HEK293 (cell line): ENCODE data around the gene FHIT.

Experiments used
- CTCF ChIA-PET: fragments of 350-600 bp; formaldehyde crosslinking; extraction: SDS; loops from one replicate; lab custom pipeline; 2021; ENCODE audit warnings: antibody characterized with exemption; lab: Yijun Ruan, JAX
- POLR2A ChIA-PET: fragments of 300-600 bp; formaldehyde crosslinking; extraction: SDS; loops from one replicate; lab custom pipeline; 2020; ENCODE audit warnings: antibody characterized with exemption, inconsistent platforms; lab: Yijun Ruan, JAX
- H3K27ac ChIP-seq: fragments of 200-500 bp; sonication (Bioruptor generic); 2 replicates; pipeline ENCODE4 v1.5.1; 2014; ENCODE audit warnings: low read depth, low read length, control low read depth, inconsistent platforms; ENCODE audit errors: extremely low read depth
- H3K36me3 ChIP-seq, 2 experiments: fragments of 200-500 bp in 1 of 2; sonication (Bioruptor generic) in 1 of 2; 1 replicate in 1 of 2; 2 replicates in 1 of 2; pipeline ENCODE4 v1.5.1; 2014 to 2017; ENCODE audit warnings: inconsistent platforms in 2 of 2, low read length in 2 of 2; ENCODE audit not compliant: control insufficient read depth in 2 of 2, insufficient read depth in 1 of 2
- H3K4me1 ChIP-seq: fragments of 200-500 bp; sonication (Bioruptor generic); 2 replicates; pipeline ENCODE4 v1.5.1; 2014; ENCODE audit warnings: mild to moderate bottlenecking, low read length, inconsistent platforms; ENCODE audit not compliant: control insufficient read depth, insufficient read depth
- H3K4me3 ChIP-seq: 2 replicates; pipeline ENCODE4 v1.5.1; 2011; ENCODE audit warnings: low read depth, mild to moderate bottlenecking, control low read depth, low read length, moderate library complexity
- H3K9me3 ChIP-seq: fragments of 200-500 bp; sonication (Bioruptor generic); 2 replicates; pipeline ENCODE4 v1.5.1; 2014; ENCODE audit warnings: low read depth, low read length, inconsistent platforms; ENCODE audit not compliant: control insufficient read depth, insufficient read depth
- ELK4 ChIP-seq: IDR thresholded peaks from 2 replicates; pipeline ENCODE4 v1.6.1; 2011; ENCODE audit warnings: mild to moderate bottlenecking, low read depth, low read length, borderline replicate concordance
- HOXD13 ChIP-seq: sonication (generic); formaldehyde crosslinking; IDR thresholded peaks from 2 replicates; pipeline ENCODE4 v1.8.0; 2022; ENCODE audit warnings: missing genetic modification reagents, borderline replicate concordance
- KLF10 ChIP-seq: fragments of 450-650 bp; IDR thresholded peaks from 2 replicates; pipeline ENCODE4 v1.5.1; 2018; ENCODE audit warnings: missing biosample characterization, mild to moderate bottlenecking, missing genetic modification characterization
- PATZ1 ChIP-seq: fragments of 450-650 bp; formaldehyde crosslinking; IDR thresholded peaks from 2 replicates; pipeline ENCODE4 v1.5.1; 2016; ENCODE audit warnings: missing biosample characterization, missing genetic modification characterization
- PRDM1 ChIP-seq: fragments of 450-650 bp; formaldehyde crosslinking; IDR thresholded peaks from 2 replicates; pipeline ENCODE4; 2016; ENCODE audit warnings: missing biosample characterization, missing genetic modification characterization
- REPIN1 ChIP-seq: fragments of 450-650 bp; formaldehyde crosslinking; IDR thresholded peaks from 2 replicates; pipeline ENCODE4 v1.5.1; 2017; ENCODE audit warnings: missing biosample characterization, missing genetic modification characterization, low read depth
- ZFHX2 ChIP-seq: fragments of 450-650 bp; formaldehyde crosslinking; conservative IDR thresholded peaks from 2 replicates; pipeline ENCODE4 v1.5.1; 2016; ENCODE audit warnings: missing biosample characterization, missing genetic modification characterization
- ZFP41 ChIP-seq: fragments of 450-650 bp; formaldehyde crosslinking; IDR thresholded peaks from 2 replicates; pipeline ENCODE4 v1.5.1; 2016; ENCODE audit warnings: missing biosample characterization, missing genetic modification characterization, borderline replicate concordance
- ZFP69B ChIP-seq: fragments of 450-650 bp; formaldehyde crosslinking; IDR thresholded peaks from 2 replicates; pipeline ENCODE4 v1.5.1; 2016; ENCODE audit warnings: missing biosample characterization, missing genetic modification characterization
- ZNF10 ChIP-seq: fragments of 450-650 bp; formaldehyde crosslinking; IDR thresholded peaks from 2 replicates; pipeline ENCODE4 v1.5.1; 2017; ENCODE audit warnings: missing biosample characterization, missing genetic modification characterization
- ZNF121 ChIP-seq: fragments of 450-650 bp; formaldehyde crosslinking; IDR thresholded peaks from 2 replicates; pipeline ENCODE4 v1.5.1; 2016; ENCODE audit warnings: missing biosample characterization, missing genetic modification characterization
- ZNF148 ChIP-seq: fragments of 450-650 bp; formaldehyde crosslinking; IDR thresholded peaks from 2 replicates; pipeline ENCODE4 v1.5.0; 2017; ENCODE audit warnings: missing biosample characterization, missing genetic modification characterization, borderline replicate concordance
- ZNF211 ChIP-seq: fragments of 450-650 bp; formaldehyde crosslinking; IDR thresholded peaks from 2 replicates; pipeline ENCODE4 v1.5.1; 2016; ENCODE audit warnings: low read depth, missing biosample characterization, missing genetic modification characterization
- ZNF214 ChIP-seq: fragments of 450-650 bp; formaldehyde crosslinking; IDR thresholded peaks from 2 replicates; pipeline ENCODE4 v1.5.1; 2017; ENCODE audit warnings: missing biosample characterization, mild to moderate bottlenecking, missing genetic modification characterization, borderline replicate concordance
- ZNF221 ChIP-seq: fragments of 450-650 bp; formaldehyde crosslinking; IDR thresholded peaks from 2 replicates; pipeline ENCODE4 v1.5.1; 2017; ENCODE audit warnings: missing biosample characterization, missing genetic modification characterization, borderline replicate concordance
- ZNF514 ChIP-seq: fragments of 450-650 bp; formaldehyde crosslinking; IDR thresholded peaks from 2 replicates; pipeline ENCODE4 v1.5.1; 2016; ENCODE audit warnings: missing biosample characterization, missing genetic modification characterization
- ZNF548 ChIP-seq: fragments of 450-650 bp; formaldehyde crosslinking; IDR thresholded peaks from 2 replicates; pipeline ENCODE4 v1.5.1; 2016; ENCODE audit warnings: missing biosample characterization, missing genetic modification characterization
- ZNF558 ChIP-seq: fragments of 450-650 bp; formaldehyde crosslinking; IDR thresholded peaks from 2 replicates; pipeline ENCODE4 v1.5.1; 2016; ENCODE audit warnings: missing biosample characterization, missing genetic modification characterization
- ZNF561 ChIP-seq: fragments of 450-650 bp; IDR thresholded peaks from 2 replicates; pipeline ENCODE4 v1.5.1; 2018; ENCODE audit warnings: missing biosample characterization, missing genetic modification characterization, borderline replicate concordance
- ZNF571 ChIP-seq: fragments of 450-650 bp; formaldehyde crosslinking; IDR thresholded peaks from 2 replicates; pipeline ENCODE4 v1.5.0; 2017; ENCODE audit warnings: missing biosample characterization, missing genetic modification characterization
- ZNF660 ChIP-seq: fragments of 450-650 bp; IDR thresholded peaks from 2 replicates; pipeline ENCODE4 v1.5.1; 2018; ENCODE audit warnings: missing biosample characterization, mild to moderate bottlenecking, missing genetic modification characterization
- ZNF704 ChIP-seq: fragments of 450-650 bp; formaldehyde crosslinking; IDR thresholded peaks from 2 replicates; pipeline ENCODE4 v1.5.1; 2016; ENCODE audit warnings: missing biosample characterization, missing genetic modification characterization
- ZNF76 ChIP-seq: fragments of 450-650 bp; formaldehyde crosslinking; IDR thresholded peaks from 2 replicates; pipeline ENCODE4; 2016; ENCODE audit warnings: low read depth, missing biosample characterization, missing genetic modification characterization, borderline replicate concordance
- ZSCAN16 ChIP-seq: fragments of 450-650 bp; formaldehyde crosslinking; IDR thresholded peaks from 2 replicates; pipeline ENCODE4 v1.5.1; 2016; ENCODE audit warnings: missing biosample characterization, missing genetic modification characterization
- ZSCAN30 ChIP-seq: fragments of 450-650 bp; IDR thresholded peaks from 2 replicates; pipeline ENCODE4 v1.5.1; 2018; ENCODE audit warnings: missing biosample characterization, mild to moderate bottlenecking, missing genetic modification characterization, moderate library complexity
- TF ChIP-seq, protein P1 (sequence below): fragments of 450-650 bp; formaldehyde crosslinking; IDR thresholded peaks from 2 replicates; pipeline ENCODE4 v1.5.1; 2017; ENCODE audit warnings: missing biosample characterization, missing genetic modification characterization

The FHIT gene

DNA sequence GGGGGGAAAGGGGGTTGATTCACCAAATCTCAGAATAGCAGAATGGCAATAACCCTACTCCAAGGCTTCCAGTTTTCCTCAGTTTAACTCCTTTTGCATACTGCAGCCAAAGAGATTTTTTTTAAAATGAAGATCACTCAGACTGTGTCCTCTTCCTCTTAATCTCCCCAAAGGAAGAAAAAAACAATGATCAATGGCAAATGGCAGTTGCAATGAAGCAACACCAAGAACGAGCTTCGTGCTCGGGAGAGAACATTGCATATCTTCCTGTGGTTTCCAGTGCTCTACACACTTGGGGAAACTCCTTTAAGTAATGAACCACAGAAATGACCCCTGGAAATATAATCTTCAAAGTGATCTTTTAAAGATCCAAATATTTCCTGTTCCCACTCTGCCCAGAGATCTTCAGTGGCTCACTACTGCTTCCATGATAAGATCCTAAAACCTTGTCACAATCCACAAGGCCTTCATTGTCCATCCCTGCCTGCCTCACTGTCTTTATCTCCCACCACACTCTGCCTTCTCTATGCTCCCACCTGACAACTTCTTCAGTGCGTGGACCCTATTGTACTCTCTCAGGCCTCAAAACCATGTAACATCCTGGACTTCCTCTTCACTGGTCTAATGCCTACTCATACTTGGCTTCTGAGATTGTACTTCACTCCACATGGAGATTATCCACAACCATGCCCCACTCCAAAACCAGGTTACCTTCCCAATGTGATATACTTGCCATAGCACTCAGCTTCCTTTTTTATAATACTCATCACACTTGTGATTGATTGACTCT lies 394.8 kb downstream of the FHIT start:
- no peaks in the 10 kb centered on the region for H3K9me3 ChIP-seq
- no peak overlapping the region for H3K27ac ChIP-seq
- ChIA-PET POLR2A (no interaction called here), CTCF (no interaction called here)
- no peak overlapping the region for H3K4me3 ChIP-seq
- TF ChIP-seq ZFP41 (tag by site-specific recombination) (no peak), ZNF148 (tag by site-specific recombination) (no peak), PATZ1 (tag by site-specific recombination) (no peak), REPIN1 (tag by site-specific recombination) (no peak), KLF10 (no peak), ZNF514 (tag by site-specific recombination) (no peak), ZNF221 (no peak), ZNF571 (tag by site-specific recombination) (no peak), HOXD13 (CRISPR knock-in tag) (no peak), ZSCAN16 (no peak), ZFP69B (tag by site-specific recombination) (no peak), ZSCAN30 (tag by site-specific recombination) (no peak), ZNF211 (tag by site-specific recombination) (no peak), ZNF214 (no peak)
- H3K4me1 ChIP-seq = no peaks in the 10 kb centered on the region
- no peaks in the 10 kb centered on the region for H3K36me3 ChIP-seq

DNA sequence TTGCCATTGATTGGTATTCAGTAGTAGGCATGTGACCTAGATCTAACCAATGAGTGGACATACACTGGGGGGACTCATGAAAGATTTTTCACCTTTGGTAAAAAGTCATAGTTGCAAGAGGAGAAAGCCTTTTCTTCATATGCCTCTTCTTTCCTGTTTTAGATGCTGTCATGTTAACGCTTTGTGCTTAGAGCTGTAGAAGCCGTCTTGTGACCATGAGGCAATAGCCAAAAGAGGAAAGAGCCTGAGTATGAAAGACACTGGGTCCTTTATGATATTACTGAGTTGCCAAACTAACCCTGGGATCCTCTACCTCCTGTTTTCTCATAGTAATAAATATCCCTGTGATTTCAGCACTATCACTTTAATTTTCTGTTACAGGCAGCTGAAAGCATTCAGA lies 396.0 kb downstream of the FHIT start:
- CTCF ChIA-PET = no interaction called here
- H3K4me3 ChIP-seq = no peak overlapping the region
- no peaks in the 10 kb centered on the region for H3K36me3 ChIP-seq
- no peak overlapping the region for H3K27ac ChIP-seq
- no peaks in the 10 kb centered on the region for H3K4me1 ChIP-seq
- no peaks in the 10 kb centered on the region for H3K9me3 ChIP-seq
- POLR2A ChIA-PET = no interaction called here
- TF ChIP-seq ZNF704 (tag by site-specific recombination) = no peak
- no peak for TF ChIP-seq ZNF121
- no peak for TF ChIP-seq ZFHX2
- TF ChIP-seq PRDM1 (tag by site-specific recombination) = no peak
- TF ChIP-seq ZNF660 (tag by site-specific recombination) = no peak
- TF ChIP-seq ZNF76 = no peak
- TF ChIP-seq ZNF558 (tag by site-specific recombination) = no peak
- no peak for TF ChIP-seq ZNF10 (tag by site-specific recombination)
- TF ChIP-seq ELK4 = no peak
- no peak for TF ChIP-seq ZNF561 (tag by site-specific recombination)
- TF ChIP-seq ZNF548 = no peak
- TF ChIP-seq, protein P1, sequence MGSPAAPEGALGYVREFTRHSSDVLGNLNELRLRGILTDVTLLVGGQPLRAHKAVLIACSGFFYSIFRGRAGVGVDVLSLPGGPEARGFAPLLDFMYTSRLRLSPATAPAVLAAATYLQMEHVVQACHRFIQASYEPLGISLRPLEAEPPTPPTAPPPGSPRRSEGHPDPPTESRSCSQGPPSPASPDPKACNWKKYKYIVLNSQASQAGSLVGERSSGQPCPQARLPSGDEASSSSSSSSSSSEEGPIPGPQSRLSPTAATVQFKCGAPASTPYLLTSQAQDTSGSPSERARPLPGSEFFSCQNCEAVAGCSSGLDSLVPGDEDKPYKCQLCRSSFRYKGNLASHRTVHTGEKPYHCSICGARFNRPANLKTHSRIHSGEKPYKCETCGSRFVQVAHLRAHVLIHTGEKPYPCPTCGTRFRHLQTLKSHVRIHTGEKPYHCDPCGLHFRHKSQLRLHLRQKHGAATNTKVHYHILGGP (tag by site-specific recombination) = no peak
